ENCODE data around the gene AK3. TPM values are rescaled to one million over a fixed set of nuclear protein-coding genes. Genes with fewer than 3 reads are reported as not detected.

The AK3 gene
- total and polyA plus RNA-seq, 4 experiments from 2014 or later, result 23.1 to 47.9 (median 26.8) TPM

DNA sequence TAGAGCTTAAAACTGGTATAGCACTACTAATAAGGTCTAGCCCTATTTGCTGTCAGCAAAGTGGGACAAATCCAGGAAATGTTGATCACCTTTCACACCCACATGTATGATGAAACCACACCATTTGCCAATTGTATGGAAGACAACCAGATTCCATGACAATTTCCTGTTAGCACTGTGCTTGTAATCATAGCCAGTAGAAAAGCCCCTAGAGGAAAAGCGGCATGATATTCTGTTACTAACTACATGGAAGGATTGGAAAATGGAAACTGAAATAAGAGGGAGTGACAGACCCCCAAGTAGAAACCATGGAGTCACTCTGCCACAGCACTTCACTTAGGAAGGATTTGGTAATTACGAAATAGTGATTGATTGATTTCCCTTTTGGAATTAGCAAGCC is 75.6 kb downstream of the AK3 start:
- ChIA-PET CTCF (ENCODE audit: partially characterized antibody) (interaction anchor here (0.8 to 3.4 kb wide), 11 partner anchors 9 to 323 kb away, joined by 3 to 16 read pairs (median 4); partner anchors contain the start of gene CDC37L1), POLR2A (ENCODE audit: partially characterized antibody) (interaction anchor here (0.7 to 5.5 kb wide), 12 partner anchors 9 to 1139 kb away, joined by 3 to 74 read pairs (median 5); partner anchors contain the start of genes AK3, CDC37L1, JAK2 and RCL1)
- Mint-ChIP-seq H3K36me3 (peaks cover 0 to 10% of the 10 kb centered on the region in 2 donors), H3K4me3 (peak overlapping the region; percentile 3 to 99 (median 89)), H3K27me3 (no peaks in the 10 kb centered on the region), H3K27ac (peak overlapping the region in 6 of 7 donors; percentile 7 to 96 (median 83)), H3K9me3 (no peaks in the 10 kb centered on the region), H3K4me1 (peaks cover 59 to 80% (median 72%) of the 10 kb centered on the region in 4 donors)
- Histone ChIP-seq H3K9me3 (ENCODE audit: control insufficient read depth in 1 of 2, low read length in 2 of 2) (no peaks in the 10 kb centered on the region), H3K4me3 (ENCODE audit: low read length in 2 of 2) (no peak overlapping the region), H3K36me3 (ENCODE audit: insufficient read depth, low read length) (no peaks in the 10 kb centered on the region), H3K27me3 (ENCODE audit: insufficient read depth, low read length) (no peaks in the 10 kb centered on the region), H3K27ac (ENCODE audit: low read depth, low read length) (no peak overlapping the region), H3K4me1 (ENCODE audit: insufficient read depth, low read length) (peaks cover 71% of the 10 kb centered on the region)
- DNase-seq, result no peak
- intact Hi-C loops (cut with micrococcal nuclease), result loop anchor here (10.0 kb wide), 1 partner anchor 1339 kb away; a partner anchor contains a TSS

GRCh38 chr9:4663956-4664355 is 77.0 kb downstream of the AK3 start:
- H3K9me3 Mint-ChIP-seq, result no peaks in the 10 kb centered on the region
- Histone ChIP-seq H3K36me3 (ENCODE audit: insufficient read depth, low read length) (no peaks in the 10 kb centered on the region), H3K27me3 (ENCODE audit: insufficient read depth, low read length) (no peaks in the 10 kb centered on the region), H3K9me3 (ENCODE audit: control insufficient read depth in 1 of 2, low read length in 2 of 2) (no peaks in the 10 kb centered on the region), H3K27ac (ENCODE audit: low read depth, low read length) (peak overlapping the region; percentile 19), H3K4me3 (ENCODE audit: low read length in 2 of 2) (no peak overlapping the region), H3K4me1 (ENCODE audit: insufficient read depth, low read length) (peaks cover 71% of the 10 kb centered on the region)
- intact Hi-C loops (cut with micrococcal nuclease), result loop anchor here (2.0 to 10.0 kb wide), 5 partner anchors 67 to 1341 kb away; partner anchors contain the start of genes PLGRKT, RCL1 and RFX3
- H3K4me3 Mint-ChIP-seq, result peak overlapping the region; percentile 37 to 99 (median 92)
- H3K4me1 Mint-ChIP-seq, result peaks cover 59 to 90% (median 73%) of the 10 kb centered on the region in 4 donors
- peaks cover 0 to 10% of the 10 kb centered on the region in 2 donors for H3K36me3 Mint-ChIP-seq
- peak overlapping the region; percentile 24 to 98 (median 95) for H3K27ac Mint-ChIP-seq
- POLR2A ChIA-PET (ENCODE audit: partially characterized antibody), result interaction anchor here (1.0 to 5.5 kb wide), 4 partner anchors 16 to 1138 kb away, joined by 3 to 74 read pairs (median 10); partner anchors contain the start of genes AK3, CDC37L1, JAK2 and RFX3
- CTCF ChIA-PET (ENCODE audit: partially characterized antibody), result interaction anchor here (2.0 to 3.4 kb wide), 2 partner anchors 15 to 23 kb away, joined by 6 to 13 read pairs; partner anchors contain the start of gene CDC37L1
- no peak for DNase-seq
- no peaks in the 10 kb centered on the region for H3K27me3 Mint-ChIP-seq

- peaks cover 0 to 10% of the 10 kb centered on the region in 2 donors for H3K36me3 Mint-ChIP-seq
- peaks cover 66% of the 10 kb centered on the region for H3K4me1 ChIP-seq (ENCODE audit: insufficient read depth, low read length)
Observed at GRCh38 chr9:4662989-4663792, 77.8 kb downstream of the AK3 start.

DNA sequence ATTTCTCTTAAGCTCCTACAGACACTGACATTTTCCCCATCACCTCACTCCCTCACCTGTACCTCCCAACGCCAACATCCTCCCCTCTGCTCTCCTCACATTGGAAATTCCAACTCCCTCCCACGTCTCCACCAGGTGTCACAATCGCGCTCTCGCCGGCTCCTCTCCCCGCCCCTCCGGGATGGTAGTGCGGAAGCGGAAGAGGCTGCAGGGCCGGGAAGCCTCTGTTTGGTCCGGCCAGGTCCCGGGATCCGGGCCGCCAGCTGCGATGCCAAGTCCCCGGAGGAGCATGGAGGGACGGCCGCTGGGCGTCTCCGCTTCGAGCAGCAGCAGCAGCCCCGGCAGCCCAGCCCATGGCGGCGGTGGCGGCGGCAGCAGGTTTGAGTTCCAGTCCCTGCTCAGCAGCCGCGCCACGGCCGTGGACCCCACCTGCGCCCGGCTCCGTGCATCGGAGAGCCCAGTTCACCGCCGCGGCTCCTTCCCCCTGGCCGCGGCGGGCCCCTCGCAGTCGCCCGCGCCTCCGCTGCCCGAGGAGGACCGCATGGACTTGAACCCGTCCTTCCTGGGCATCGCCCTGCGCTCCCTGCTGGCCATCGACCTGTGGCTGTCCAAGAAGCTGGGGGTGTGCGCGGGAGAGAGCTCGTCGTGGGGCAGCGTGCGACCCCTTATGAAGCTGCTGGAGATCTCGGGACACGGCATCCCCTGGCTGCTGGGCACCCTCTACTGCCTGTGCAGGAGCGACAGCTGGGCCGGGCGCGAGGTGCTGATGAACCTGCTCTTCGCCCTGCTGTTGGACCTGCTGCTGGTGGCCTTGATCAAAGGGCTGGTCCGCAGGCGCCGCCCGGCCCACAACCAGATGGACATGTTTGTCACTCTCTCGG is 78.7 kb downstream of the AK3 start, which contains the start of gene PLPP6:
PLPP6 (plus strand) TSS at position 187 of the 881 bp plus-strand sequence; CDS start at position 269, 82 bp downstream.
- peak within 1 kb of the TSS; percentile 91 to 99 (median 96) for H3K4me3 Mint-ChIP-seq
- POLR2A ChIA-PET (ENCODE audit: partially characterized antibody), result interaction anchor here (0.6 to 5.5 kb wide), 9 partner anchors 15 to 760 kb away, joined by 3 to 74 read pairs (median 4); partner anchors contain the start of genes AK3, CDC37L1 and RCL1

More at GRCh38 chr9:4662989-4663792, 77.8 kb downstream of the AK3 start:
- Mint-ChIP-seq H3K27ac (peak overlapping the region; percentile 94 to 98 (median 95)), H3K4me1 (peaks cover 54 to 85% (median 67%) of the 10 kb centered on the region in 4 donors), H3K27me3 (no peaks in the 10 kb centered on the region), H3K9me3 (no peaks in the 10 kb centered on the region), H3K4me3 (peak overlapping the region; percentile 91 to 99 (median 94))
- Histone ChIP-seq H3K4me3 (ENCODE audit: low read length in 2 of 2) (peak overlapping the region; percentile 42 to 83), H3K27ac (ENCODE audit: low read depth, low read length) (peak overlapping the region; percentile 67), H3K9me3 (ENCODE audit: control insufficient read depth in 1 of 2, low read length in 2 of 2) (no peaks in the 10 kb centered on the region), H3K36me3 (ENCODE audit: insufficient read depth, low read length) (no peaks in the 10 kb centered on the region), H3K27me3 (ENCODE audit: insufficient read depth, low read length) (no peaks in the 10 kb centered on the region)
- POLR2A ChIA-PET (ENCODE audit: partially characterized antibody), result interaction anchor here (1.6 to 5.5 kb wide), 5 partner anchors 15 to 1137 kb away, joined by 7 to 74 read pairs (median 14); partner anchors contain the start of genes AK3, CDC37L1 and RFX3
- CTCF ChIA-PET (ENCODE audit: partially characterized antibody), result interaction anchor here (1.7 to 2.6 kb wide), 3 partner anchors 19 to 77 kb away, joined by 6 to 13 read pairs (median 8); partner anchors contain the start of gene AK3
- peak; percentile 43 to 61 (median 53) for DNase-seq
- intact Hi-C loops (cut with micrococcal nuclease), result loop anchor here (1.0 to 10.0 kb wide), 7 partner anchors 16 to 1342 kb away; partner anchors contain the start of genes AK3, CDC37L1, PLGRKT and RCL1

GRCh38 chr9:4661611-4662010 is 79.4 kb downstream of the AK3 start:
- H3K36me3 Mint-ChIP-seq, result peaks cover 0 to 10% of the 10 kb centered on the region in 2 donors
- no peaks in the 10 kb centered on the region for H3K27me3 Mint-ChIP-seq
- ChIA-PET CTCF (ENCODE audit: partially characterized antibody) (interaction anchor here (0.9 to 2.6 kb wide), 5 partner anchors 13 to 325 kb away, joined by 3 to 13 read pairs (median 5); partner anchors contain the start of gene AK3), POLR2A (ENCODE audit: partially characterized antibody) (interaction anchor here (0.6 to 5.5 kb wide), 8 partner anchors 16 to 761 kb away, joined by 3 to 74 read pairs (median 6); partner anchors contain the start of genes AK3, CDC37L1 and RCL1)
- H3K4me1 ChIP-seq (ENCODE audit: insufficient read depth, low read length), result peaks cover 51% of the 10 kb centered on the region
- H3K4me1 Mint-ChIP-seq, result peaks cover 43 to 73% (median 52%) of the 10 kb centered on the region in 4 donors
- peak overlapping the region; percentile 67 for H3K27ac ChIP-seq (ENCODE audit: low read depth, low read length)
- intact Hi-C loops (cut with micrococcal nuclease), result loop anchor here (1.0 to 10.0 kb wide), 7 partner anchors 18 to 1343 kb away; partner anchors contain the start of genes AK3, CDC37L1, PLGRKT and RCL1
- DNase-seq, result peak in 2 of 5 donors; percentile 33 to 53
- no peaks in the 10 kb centered on the region for H3K27me3 ChIP-seq (ENCODE audit: insufficient read depth, low read length)
- no peaks in the 10 kb centered on the region for H3K9me3 Mint-ChIP-seq
- peak overlapping the region; percentile 91 to 99 (median 96) for H3K4me3 Mint-ChIP-seq
- H3K36me3 ChIP-seq (ENCODE audit: insufficient read depth, low read length), result no peaks in the 10 kb centered on the region
- H3K9me3 ChIP-seq (ENCODE audit: control insufficient read depth in 1 of 2, low read length in 2 of 2), result no peaks in the 10 kb centered on the region
- peak overlapping the region; percentile 42 to 83 for H3K4me3 ChIP-seq (ENCODE audit: low read length in 2 of 2)
- H3K27ac Mint-ChIP-seq, result peak overlapping the region; percentile 92 to 99 (median 96)

More for the DNA sequence above, 78.7 kb downstream of the AK3 start, which contains the start of gene PLPP6:
- peak within 1 kb of the TSS; percentile 42 to 83 for H3K4me3 ChIP-seq (ENCODE audit: low read length in 2 of 2)
- Mint-ChIP-seq H3K9me3 (no peaks in the 10 kb centered on the region), H3K4me1 (peaks cover 47 to 78% (median 59%) of the 10 kb centered on the region in 4 donors), H3K27ac (peak within 1 kb of the TSS; percentile 95 to 99 (median 96)), H3K36me3 (peaks cover 0 to 10% of the 10 kb centered on the region in 2 donors), H3K27me3 (no peaks in the 10 kb centered on the region)
- H3K9me3 ChIP-seq (ENCODE audit: control insufficient read depth in 1 of 2, low read length in 2 of 2), result no peaks in the 10 kb centered on the region
- no peaks in the 10 kb centered on the region for H3K36me3 ChIP-seq (ENCODE audit: insufficient read depth, low read length)
- CTCF ChIA-PET (ENCODE audit: partially characterized antibody), result interaction anchor here (0.9 to 2.6 kb wide), 6 partner anchors 13 to 324 kb away, joined by 3 to 13 read pairs (median 6); partner anchors contain the start of gene AK3
- H3K27me3 ChIP-seq (ENCODE audit: insufficient read depth, low read length), result no peaks in the 10 kb centered on the region
- intact Hi-C loops (cut with micrococcal nuclease), result loop anchor here (1.0 to 10.0 kb wide), 7 partner anchors 17 to 1342 kb away; partner anchors contain the start of genes AK3, CDC37L1, PLGRKT and RCL1
- DNase-seq, result peak; percentile 70 to 86 (median 76)
- H3K4me1 ChIP-seq (ENCODE audit: insufficient read depth, low read length), result peaks cover 58% of the 10 kb centered on the region
- H3K27ac ChIP-seq (ENCODE audit: low read depth, low read length), result peak within 1 kb of the TSS; percentile 67
